SK-N-SH treated with all-trans-retinoic acid at 6 μM for 48 hours (cell line): Measurements from ENCODE around the gene CHCHD4.

Source experiments
- CREB5 ChIP-seq: fragments of 250-450 bp; sonication (Bioruptor Pico); IDR thresholded peaks from 2 replicates; pipeline ENCODE4 v1.5.1; 2020; ENCODE audit warnings: low read depth, mild to moderate bottlenecking, moderate library complexity
- ESRRG ChIP-seq: fragments of 250-450 bp; sonication (Bioruptor Pico); IDR thresholded peaks from 2 replicates; pipeline ENCODE4 v1.6.1; 2021; ENCODE audit warnings: mild to moderate bottlenecking
- GLIS3 ChIP-seq: fragments of 250-450 bp; sonication (Bioruptor Pico); IDR thresholded peaks from 2 replicates; pipeline ENCODE4 v1.5.0; 2020; ENCODE audit warnings: mild to moderate bottlenecking, moderate library complexity
- RARB ChIP-seq: fragments of 250-450 bp; sonication (Bioruptor Pico); IDR thresholded peaks from 2 replicates; pipeline ENCODE4 v1.8.0; 2021; ENCODE audit warnings: mild to moderate bottlenecking, moderate library complexity
- ZNF70 ChIP-seq: fragments of 450-650 bp; formaldehyde crosslinking; IDR thresholded peaks from 2 replicates; pipeline ENCODE4 v1.5.0; 2020; ENCODE audit warnings: mild to moderate bottlenecking, moderate library complexity

- TF ChIP-seq GLIS3 (CRISPR knock-in tag) (no peak), CREB5 (CRISPR knock-in tag) (no peak), ZNF70 (no peak), RARB (CRISPR knock-in tag) (no peak), ESRRG (CRISPR knock-in tag) (no peak)
These were observed 26.9 kb downstream of the CHCHD4 start for GRCh38 chr3:14097616-14098391.
